Stomach (tissue), 9 donors: Measurements from ENCODE around the gene SLC8A3. TPM values are rescaled to one million over a fixed set of nuclear protein-coding genes. Genes with fewer than 3 reads are reported as not detected.

Experiments
- DNase-seq, 2 donors: peaks; one replicate each; pipeline versions ENCODE4 v3.0.0 to v3.0.0-alpha.2; 2013 to 2019
- H3K27ac ChIP-seq, 5 donors: fragments of 200-600 bp in 4 of 5; sonication (generic) in 4 of 5; one replicate each; pipeline ENCODE4 v1.5.1; 2013 to 2019; ENCODE audit warnings: mild to moderate bottlenecking in 1 of 5, moderate library complexity in 1 of 5
- H3K27me3 ChIP-seq, 3 donors: fragments of 200-600 bp; sonication (generic); one replicate each; pipeline ENCODE4 v1.5.1; 2017 to 2019; ENCODE audit warnings: mixed run types in 1 of 3
- H3K36me3 ChIP-seq, 4 donors: fragments of 200-600 bp; sonication (generic); 1 replicate in 3 of 4; 2 replicates in 1 of 4; pipeline ENCODE4 v1.5.1; 2016 to 2019
- H3K4me1 ChIP-seq, 4 donors: fragments of 200-600 bp; sonication (generic); one replicate each; pipeline ENCODE4 v1.5.1; 2016 to 2019
- H3K4me3 ChIP-seq, 4 donors: fragments of 200-600 bp; sonication (generic) in 3 of 4; one replicate each; pipeline ENCODE4 v1.5.1; 2016 to 2019; ENCODE audit warnings: mild to moderate bottlenecking in 1 of 4
- H3K9me3 ChIP-seq, 4 donors: fragments of 200-600 bp; sonication (generic); one replicate each; pipeline ENCODE4 v1.5.1; 2016 to 2019
- EP300 ChIP-seq: sonication (generic); formaldehyde crosslinking; IDR thresholded peaks from one replicate; pipeline ENCODE4 v1.6.1; 2017; ENCODE audit warnings: antibody characterized with exemption
- POLR2A ChIP-seq, 4 donors: fragments of 450-650 bp; IDR thresholded peaks; one replicate each; pipeline ENCODE4 v1.6.1; 2016; ENCODE audit warnings: antibody characterized with exemption in 4 of 4, control low read depth in 2 of 4, mild to moderate bottlenecking in 1 of 4, moderate library complexity in 1 of 4
- POLR2AphosphoS5 ChIP-seq, 3 donors: sonication (generic); formaldehyde crosslinking; IDR thresholded peaks; one replicate each; pipeline ENCODE4 v1.6.1; 2016; ENCODE audit warnings: antibody characterized with exemption in 3 of 3
- WGBS, 5 donors: extraction: QIAGEN DNeasy Blood & Tissue Kit in 3 of 5; methylation state at CpG; one replicate each; pipeline versions ENCODE4 v1.1.5 to v1.1.7; 2013 to 2018; 5-methylcytosine and 5-hydroxymethylcytosine counted together
- intact Hi-C: fragments of 100-400 bp; cut with DNase I; formaldehyde crosslinking; loops from one replicate; pipeline ENCODE4 v1.15.1; 2023; ENCODE audit warnings: low total_unique reads
- polyA plus RNA-seq, 3 donors: library from polyadenylated mRNA; stranded (reverse); fragments of 200-250 nt; gene quantifications; one replicate each; pipeline ENCODE4 v1.2.3, GENCODE V29; 2013
- total RNA-seq, 5 donors: library from RNA; depleted of rRNA; stranded (reverse); fragments of >200 nt; gene quantifications; one replicate each; pipeline versions ENCODE4 v1.1.0 to v1.2.3, GENCODE V29; 2014 to 2016
- TF ChIP-seq, protein P1 (sequence below), 7 experiments: fragments of 450-650 bp in 4 of 7; fragments of 200-600 bp in 3 of 7; sonication (generic) in 3 of 7; IDR thresholded peaks; one replicate each; pipeline ENCODE4 v1.5.1; 2016 to 2019; ENCODE audit warnings: antibody characterized with exemption in 7 of 7, control low read depth in 2 of 7, mild to moderate bottlenecking in 1 of 7
- donor health status: healthy with polysubstance abuse.
- donor health status: Bipolar disorder and iron deficiency.
- donor health status: healthy.

Gene SLC8A3
- total and polyA plus RNA-seq, 8 donors: 0.03 to 2.4 (median 0.87) TPM; not detected in 1

DNA sequence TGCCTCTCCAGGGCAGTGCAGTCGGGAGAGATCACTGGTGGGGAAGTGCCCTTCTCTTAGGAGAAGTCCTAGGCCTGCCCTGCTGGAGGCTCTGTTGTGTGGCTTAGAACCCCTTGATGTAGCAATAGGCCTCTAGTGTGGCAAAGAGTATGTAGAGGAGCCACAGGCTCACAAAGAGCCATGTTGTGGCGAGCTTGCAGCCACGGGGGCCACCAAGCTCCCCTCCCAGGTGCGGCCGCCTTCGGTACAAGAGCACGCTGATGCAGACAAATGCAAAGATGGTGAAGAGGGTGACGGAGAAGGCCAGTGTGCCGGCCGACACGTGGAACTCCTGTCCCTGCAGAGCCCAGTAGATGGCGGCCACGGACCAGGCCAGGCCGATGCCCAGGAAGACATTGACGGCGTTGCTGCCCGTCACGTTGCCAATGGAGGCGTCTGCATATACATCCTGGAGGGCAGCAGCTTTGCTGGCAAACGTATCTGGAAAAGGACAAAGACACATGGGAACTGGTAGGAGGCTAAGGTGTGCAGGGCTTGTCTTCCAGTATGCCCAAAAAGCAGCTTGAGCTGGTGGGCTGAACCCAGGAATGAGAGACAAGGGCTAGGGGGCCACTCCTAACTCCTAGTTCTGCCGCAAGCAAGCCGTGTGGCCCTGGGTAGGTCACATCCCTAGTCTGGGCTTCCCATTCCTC, 142.8 kb downstream of the SLC8A3 start:
- Histone ChIP-seq H3K4me3 (no peak overlapping the region), H3K9me3 (no peaks in the 10 kb centered on the region), H3K4me1 (peaks cover 0 to 24% (median 4%) of the 10 kb centered on the region in 4 donors), H3K27me3 (peaks cover 0 to 9% (median 0%) of the 10 kb centered on the region in 3 donors), H3K27ac (no peak overlapping the region), H3K36me3 (no peaks in the 10 kb centered on the region)
- TF ChIP-seq POLR2A (IDR thresholded peaks at IDR 0.05): no peak
- TF ChIP-seq EP300: no peak
- TF ChIP-seq POLR2AphosphoS5 (IDR thresholded peaks at IDR 0.05): peak in 1 of 3 donors; percentile 47
- TF ChIP-seq, protein P1, sequence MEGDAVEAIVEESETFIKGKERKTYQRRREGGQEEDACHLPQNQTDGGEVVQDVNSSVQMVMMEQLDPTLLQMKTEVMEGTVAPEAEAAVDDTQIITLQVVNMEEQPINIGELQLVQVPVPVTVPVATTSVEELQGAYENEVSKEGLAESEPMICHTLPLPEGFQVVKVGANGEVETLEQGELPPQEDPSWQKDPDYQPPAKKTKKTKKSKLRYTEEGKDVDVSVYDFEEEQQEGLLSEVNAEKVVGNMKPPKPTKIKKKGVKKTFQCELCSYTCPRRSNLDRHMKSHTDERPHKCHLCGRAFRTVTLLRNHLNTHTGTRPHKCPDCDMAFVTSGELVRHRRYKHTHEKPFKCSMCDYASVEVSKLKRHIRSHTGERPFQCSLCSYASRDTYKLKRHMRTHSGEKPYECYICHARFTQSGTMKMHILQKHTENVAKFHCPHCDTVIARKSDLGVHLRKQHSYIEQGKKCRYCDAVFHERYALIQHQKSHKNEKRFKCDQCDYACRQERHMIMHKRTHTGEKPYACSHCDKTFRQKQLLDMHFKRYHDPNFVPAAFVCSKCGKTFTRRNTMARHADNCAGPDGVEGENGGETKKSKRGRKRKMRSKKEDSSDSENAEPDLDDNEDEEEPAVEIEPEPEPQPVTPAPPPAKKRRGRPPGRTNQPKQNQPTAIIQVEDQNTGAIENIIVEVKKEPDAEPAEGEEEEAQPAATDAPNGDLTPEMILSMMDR (IDR thresholded peaks at IDR 0.05): peak in 5 of 7 experiments; percentile 50 to 88 (median 67)
- intact Hi-C loops: no loop called here
- WGBS, 5 donors: 22 to 34% (median 30%) methylated on average over 22 of the region's 22 CpGs
- DNase-seq: peak; percentile 86 to 89

DNA sequence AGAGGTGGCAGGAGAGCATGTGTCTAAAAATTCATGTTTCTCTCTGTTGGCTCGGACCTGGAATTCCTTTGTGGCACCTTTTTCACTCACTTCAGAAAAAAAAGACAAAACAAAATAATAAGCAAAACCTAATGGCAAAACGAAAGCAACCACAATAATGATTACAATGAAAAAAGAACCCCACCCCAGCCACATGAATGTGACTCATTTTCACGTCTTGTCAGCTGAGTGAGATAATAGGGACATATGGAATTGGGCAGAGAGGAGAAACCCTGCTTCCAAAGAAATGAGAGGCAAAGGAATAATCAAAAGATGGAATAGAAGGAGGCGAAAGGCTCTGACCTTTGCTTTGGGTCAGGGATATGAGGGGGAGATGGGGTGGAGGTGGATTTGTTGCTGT, 143.4 kb downstream of the SLC8A3 start:
- intact Hi-C loops: no loop called here
- no peak for TF ChIP-seq EP300
- TF ChIP-seq, protein P1 (IDR thresholded peaks at IDR 0.05): no peak
- no peak for TF ChIP-seq POLR2A (IDR thresholded peaks at IDR 0.05)
- TF ChIP-seq POLR2AphosphoS5 (IDR thresholded peaks at IDR 0.05): no peak
- Histone ChIP-seq H3K27me3 (peaks cover 0 to 9% (median 0%) of the 10 kb centered on the region in 3 donors), H3K4me3 (no peak overlapping the region), H3K36me3 (no peaks in the 10 kb centered on the region), H3K27ac (no peak overlapping the region), H3K9me3 (no peaks in the 10 kb centered on the region), H3K4me1 (peaks cover 0 to 24% (median 4%) of the 10 kb centered on the region in 4 donors)
- no peak for DNase-seq
- WGBS, 5 donors: 64 to 75% (median 71%) methylated on average over 4 of the region's 4 CpGs

DNA sequence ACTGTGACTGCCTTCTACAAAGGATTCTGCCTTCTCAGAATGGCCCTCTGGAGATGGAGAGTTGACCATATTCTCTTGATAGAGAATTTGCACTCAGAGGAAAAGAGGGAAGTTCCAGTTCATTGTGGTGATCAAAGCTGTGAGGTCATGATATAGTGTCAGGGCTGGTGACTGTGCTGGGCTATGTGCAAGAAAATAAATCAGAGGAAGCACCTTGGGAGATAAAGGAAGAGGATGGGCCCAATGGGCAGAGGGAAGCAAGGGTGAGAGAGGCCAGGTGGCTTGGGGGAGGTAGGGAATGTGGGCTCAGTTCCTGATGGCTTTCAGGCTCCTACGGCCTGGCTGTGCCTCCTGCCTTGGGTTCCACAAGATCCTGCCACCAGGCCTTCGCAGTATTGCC, 145.8 kb downstream of the SLC8A3 start:
- Histone ChIP-seq H3K4me3 (no peak overlapping the region), H3K9me3 (no peaks in the 10 kb centered on the region), H3K4me1 (peaks cover 0 to 19% (median 4%) of the 10 kb centered on the region in 4 donors), H3K27ac (no peak overlapping the region), H3K27me3 (peaks cover 0 to 9% (median 0%) of the 10 kb centered on the region in 3 donors), H3K36me3 (no peaks in the 10 kb centered on the region)
- intact Hi-C loops: no loop called here
- 77 to 97% (median 88%) methylated on average over 2 of the region's 2 CpGs for WGBS, 5 donors
- TF ChIP-seq, protein P1 (IDR thresholded peaks at IDR 0.05): no peak
- no peak for TF ChIP-seq POLR2AphosphoS5 (IDR thresholded peaks at IDR 0.05)
- TF ChIP-seq POLR2A (IDR thresholded peaks at IDR 0.05): no peak
- no peak for TF ChIP-seq EP300
- DNase-seq: no peak

DNA sequence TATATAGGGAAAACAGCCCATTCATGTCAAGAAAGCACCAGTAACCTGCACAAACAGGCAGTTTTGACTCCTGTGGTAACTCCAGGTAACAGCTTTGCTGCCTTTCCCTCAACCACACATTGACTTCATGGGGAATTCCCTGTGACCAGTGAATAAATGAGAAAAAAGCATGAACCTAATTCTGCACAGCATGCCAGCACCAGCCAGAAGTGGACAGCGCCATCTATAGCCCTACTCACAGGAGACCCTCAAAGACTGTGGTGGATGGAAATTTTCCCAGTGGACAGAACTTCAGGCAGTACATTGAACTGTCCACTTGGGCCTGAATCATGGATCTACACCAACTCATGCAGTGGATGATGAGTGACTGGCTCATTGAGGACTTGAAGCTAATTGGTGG, 152.1 kb downstream of the SLC8A3 start:
- intact Hi-C loops: no loop called here
- no peaks in the 10 kb centered on the region for H3K27me3 ChIP-seq
- H3K9me3 ChIP-seq: no peaks in the 10 kb centered on the region
- TF ChIP-seq EP300 (no peak), POLR2AphosphoS5 (IDR thresholded peaks at IDR 0.05) (no peak), POLR2A (IDR thresholded peaks at IDR 0.05) (no peak)
- TF ChIP-seq, protein P1 (IDR thresholded peaks at IDR 0.05): no peak
- no peaks in the 10 kb centered on the region for H3K4me1 ChIP-seq
- DNase-seq: no peak
- no peak overlapping the region for H3K4me3 ChIP-seq
- H3K36me3 ChIP-seq: no peaks in the 10 kb centered on the region
- WGBS, 5 donors: 45 to 77% (median 61%) methylated on average over 1 of the region's 1 CpG
- no peak overlapping the region for H3K27ac ChIP-seq
